ENCODE measurements around the gene ANKRD44.
A peak's percentile ranks its signal among the peaks of the same experiment; 100 is the strongest.

The ANKRD44 gene

DNA sequence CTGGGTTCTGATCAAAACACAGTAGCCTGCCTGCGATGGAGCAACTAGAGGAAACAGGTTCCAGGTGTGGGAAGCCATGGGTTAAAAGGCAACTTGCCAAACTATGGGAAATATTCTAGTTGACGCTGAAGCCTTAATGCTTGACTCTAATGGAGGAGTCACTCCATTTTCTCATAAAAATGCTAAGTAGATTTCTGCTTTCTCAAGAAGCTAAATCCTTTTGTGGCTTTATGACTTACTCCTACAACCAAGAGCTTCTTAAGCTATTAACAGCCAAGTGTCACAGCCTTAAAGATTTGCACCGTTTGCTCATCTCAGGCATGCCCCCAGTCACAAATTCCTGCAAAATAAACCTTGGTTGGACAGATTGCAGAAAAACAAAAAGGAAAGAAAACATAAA is 25.2 kb downstream of the ANKRD44 start:
- no peaks in the 10 kb centered on the region for H3K9me3 ChIP-seq (ENCODE audit: insufficient read depth, low read depth, low read length)
- peaks cover 21% of the 10 kb centered on the region for H3K4me1 ChIP-seq (ENCODE audit: insufficient read depth, low read length, poor library complexity, severe bottlenecking)
- H4K20me1 ChIP-seq (ENCODE audit: insufficient read depth, low read length, poor library complexity, severe bottlenecking) = no peaks in the 10 kb centered on the region
- peak overlapping the region; percentile 13 for H3K4me2 ChIP-seq (ENCODE audit: low read depth, low read length, poor library complexity, severe bottlenecking)
- H3K79me2 ChIP-seq (ENCODE audit: insufficient read depth, low read length) = peaks cover 96% of the 10 kb centered on the region
- H3K9me2 ChIP-seq (replicated peaks; ENCODE audit: low read depth, low read length) = no peaks in the 10 kb centered on the region
- H3K36me3 ChIP-seq (ENCODE audit: insufficient read depth, low read length) = no peaks in the 10 kb centered on the region; the same call in 1 of the 2 replicates
- H3F3A ChIP-seq (ENCODE audit: low read depth) = no peaks in the 10 kb centered on the region
- H2AFZ ChIP-seq (ENCODE audit: low read length) = no peak overlapping the region
- H3K9ac ChIP-seq (ENCODE audit: low read depth, low read length, poor library complexity, severe bottlenecking) = no peak overlapping the region
- TF ChIP-seq EZH2phosphoT487 (IDR thresholded peaks at IDR 0.05; ENCODE audit: borderline replicate concordance) = no peak
- TF ChIP-seq, protein P1, sequence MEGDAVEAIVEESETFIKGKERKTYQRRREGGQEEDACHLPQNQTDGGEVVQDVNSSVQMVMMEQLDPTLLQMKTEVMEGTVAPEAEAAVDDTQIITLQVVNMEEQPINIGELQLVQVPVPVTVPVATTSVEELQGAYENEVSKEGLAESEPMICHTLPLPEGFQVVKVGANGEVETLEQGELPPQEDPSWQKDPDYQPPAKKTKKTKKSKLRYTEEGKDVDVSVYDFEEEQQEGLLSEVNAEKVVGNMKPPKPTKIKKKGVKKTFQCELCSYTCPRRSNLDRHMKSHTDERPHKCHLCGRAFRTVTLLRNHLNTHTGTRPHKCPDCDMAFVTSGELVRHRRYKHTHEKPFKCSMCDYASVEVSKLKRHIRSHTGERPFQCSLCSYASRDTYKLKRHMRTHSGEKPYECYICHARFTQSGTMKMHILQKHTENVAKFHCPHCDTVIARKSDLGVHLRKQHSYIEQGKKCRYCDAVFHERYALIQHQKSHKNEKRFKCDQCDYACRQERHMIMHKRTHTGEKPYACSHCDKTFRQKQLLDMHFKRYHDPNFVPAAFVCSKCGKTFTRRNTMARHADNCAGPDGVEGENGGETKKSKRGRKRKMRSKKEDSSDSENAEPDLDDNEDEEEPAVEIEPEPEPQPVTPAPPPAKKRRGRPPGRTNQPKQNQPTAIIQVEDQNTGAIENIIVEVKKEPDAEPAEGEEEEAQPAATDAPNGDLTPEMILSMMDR (conservative IDR thresholded peaks at IDR 0.05; ENCODE audit: low read length) = no peak
- no peak overlapping the region for H3K4me3 ChIP-seq (ENCODE audit: low read length, poor library complexity, severe bottlenecking)
- no peaks in the 10 kb centered on the region for H3K27me3 ChIP-seq (ENCODE audit: insufficient read depth, low read length, poor library complexity, severe bottlenecking)

DNA sequence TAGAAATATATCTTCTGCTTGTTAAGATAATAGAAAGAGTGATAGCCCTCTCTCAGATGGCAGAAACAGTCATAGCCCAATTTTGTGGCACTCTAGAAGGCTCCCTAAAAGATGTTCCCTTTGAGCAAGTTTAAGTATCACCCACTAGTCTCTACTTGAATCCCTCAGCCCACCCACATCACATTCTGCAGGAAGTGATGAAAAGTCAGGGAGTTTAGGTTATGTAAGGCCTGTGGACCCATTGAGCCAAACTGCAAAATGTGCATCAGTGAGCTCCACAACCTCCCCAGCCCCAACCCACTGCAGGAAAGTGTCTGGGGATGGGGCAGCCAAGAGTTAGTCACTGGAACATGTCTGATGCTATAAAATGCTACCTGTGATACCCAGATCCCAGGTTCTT is 25.6 kb downstream of the ANKRD44 start:
- Histone ChIP-seq H3K27me3 (ENCODE audit: insufficient read depth, low read length, poor library complexity, severe bottlenecking) (no peaks in the 10 kb centered on the region), H3F3A (ENCODE audit: low read depth) (no peaks in the 10 kb centered on the region), H3K9me3 (ENCODE audit: insufficient read depth, low read depth, low read length) (no peaks in the 10 kb centered on the region), H3K9ac (ENCODE audit: low read depth, low read length, poor library complexity, severe bottlenecking) (no peak overlapping the region), H3K36me3 (ENCODE audit: insufficient read depth, low read length) (no peaks in the 10 kb centered on the region; the same call in 1 of the 2 replicates), H3K79me2 (ENCODE audit: insufficient read depth, low read length) (peaks cover 96% of the 10 kb centered on the region), H2AFZ (ENCODE audit: low read length) (no peak overlapping the region), H4K20me1 (ENCODE audit: insufficient read depth, low read length, poor library complexity, severe bottlenecking) (no peaks in the 10 kb centered on the region), H3K9me2 (replicated peaks; ENCODE audit: low read depth, low read length) (no peaks in the 10 kb centered on the region), H3K4me3 (ENCODE audit: low read length, poor library complexity, severe bottlenecking) (no peak overlapping the region), H3K4me2 (ENCODE audit: low read depth, low read length, poor library complexity, severe bottlenecking) (peak overlapping the region; percentile 13), H3K4me1 (ENCODE audit: insufficient read depth, low read length, poor library complexity, severe bottlenecking) (peaks cover 25% of the 10 kb centered on the region)
- TF ChIP-seq, protein P1 (conservative IDR thresholded peaks at IDR 0.05; ENCODE audit: low read length) = no peak
- TF ChIP-seq EZH2phosphoT487 (IDR thresholded peaks at IDR 0.05; ENCODE audit: borderline replicate concordance) = no peak

DNA sequence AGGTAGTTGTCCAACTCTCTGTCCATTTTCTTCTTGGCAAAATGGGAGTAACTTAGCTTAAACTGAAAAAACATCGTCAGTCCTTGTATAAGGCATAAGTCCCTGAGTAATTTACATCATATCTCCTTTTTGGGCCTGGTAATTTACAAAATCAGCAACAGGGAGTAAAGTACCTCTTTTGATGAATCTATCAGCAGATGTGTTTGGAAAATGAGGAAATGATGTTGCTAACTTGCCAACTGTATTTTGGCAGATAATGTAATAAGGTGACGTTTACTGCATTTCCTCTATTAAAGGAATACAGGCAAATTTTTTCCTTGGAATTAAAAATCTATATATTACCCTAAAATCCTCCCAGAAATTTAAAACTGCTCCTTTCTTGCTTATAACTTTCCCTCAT is 29.2 kb downstream of the ANKRD44 start:
- no peak overlapping the region for H3K4me3 ChIP-seq (ENCODE audit: low read length, poor library complexity, severe bottlenecking)
- H3K36me3 ChIP-seq (ENCODE audit: insufficient read depth, low read length) = no peaks in the 10 kb centered on the region
- no peaks in the 10 kb centered on the region for H4K20me1 ChIP-seq (ENCODE audit: insufficient read depth, low read length, poor library complexity, severe bottlenecking)
- H3K9me3 ChIP-seq (ENCODE audit: insufficient read depth, low read depth, low read length) = no peaks in the 10 kb centered on the region
- no peak overlapping the region for H3K4me2 ChIP-seq (ENCODE audit: low read depth, low read length, poor library complexity, severe bottlenecking)
- no peaks in the 10 kb centered on the region for H3K9me2 ChIP-seq (replicated peaks; ENCODE audit: low read depth, low read length)
- no peak overlapping the region for H3K9ac ChIP-seq (ENCODE audit: low read depth, low read length, poor library complexity, severe bottlenecking)
- no peaks in the 10 kb centered on the region for H3F3A ChIP-seq (ENCODE audit: low read depth)
- TF ChIP-seq, protein P1 (conservative IDR thresholded peaks at IDR 0.05; ENCODE audit: low read length) = no peak
- no peak for TF ChIP-seq EZH2phosphoT487 (IDR thresholded peaks at IDR 0.05; ENCODE audit: borderline replicate concordance)
- no peaks in the 10 kb centered on the region for H3K27me3 ChIP-seq (ENCODE audit: insufficient read depth, low read length, poor library complexity, severe bottlenecking)
- H2AFZ ChIP-seq (ENCODE audit: low read length) = no peak overlapping the region
- H3K79me2 ChIP-seq (ENCODE audit: insufficient read depth, low read length) = peaks cover 96% of the 10 kb centered on the region
- H3K4me1 ChIP-seq (ENCODE audit: insufficient read depth, low read length, poor library complexity, severe bottlenecking) = peaks cover 32% of the 10 kb centered on the region
